CD4-positive, alpha-beta T cell treated with Interleukin-10 for 1 hour (primary cell): ENCODE results near the gene MEGF9.
"Not testable (repeated sequence)": the region's sequence is repeated elsewhere in the genome, so short reads cannot be mapped to it uniquely, and the experiment has no call there.

Source experiments
- DNase-seq: peaks from one replicate; pipeline ENCODE4 v3.0.0-alpha.2; 2020

Gene MEGF9

DNA sequence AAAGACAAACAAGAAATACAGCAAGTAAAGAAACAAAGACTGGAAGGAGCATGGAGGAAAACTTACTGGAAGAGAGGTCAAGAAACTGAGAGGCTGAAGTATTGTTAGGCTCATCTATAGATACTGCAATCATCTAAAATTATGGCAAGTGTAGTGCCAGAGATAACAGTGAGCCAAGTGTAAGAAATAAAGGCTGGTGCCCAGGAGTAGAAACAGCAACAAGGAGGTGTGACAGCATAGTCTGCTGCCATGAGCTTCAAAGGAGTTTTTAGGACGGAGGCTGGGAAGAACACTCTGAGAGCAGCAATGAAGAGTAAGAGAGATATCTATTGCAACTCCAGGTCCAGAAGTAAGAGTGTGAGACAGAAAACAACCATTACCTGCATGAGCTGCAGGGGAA lies 60.5 kb downstream of the MEGF9 start:
- DNase-seq = no peak

DNA sequence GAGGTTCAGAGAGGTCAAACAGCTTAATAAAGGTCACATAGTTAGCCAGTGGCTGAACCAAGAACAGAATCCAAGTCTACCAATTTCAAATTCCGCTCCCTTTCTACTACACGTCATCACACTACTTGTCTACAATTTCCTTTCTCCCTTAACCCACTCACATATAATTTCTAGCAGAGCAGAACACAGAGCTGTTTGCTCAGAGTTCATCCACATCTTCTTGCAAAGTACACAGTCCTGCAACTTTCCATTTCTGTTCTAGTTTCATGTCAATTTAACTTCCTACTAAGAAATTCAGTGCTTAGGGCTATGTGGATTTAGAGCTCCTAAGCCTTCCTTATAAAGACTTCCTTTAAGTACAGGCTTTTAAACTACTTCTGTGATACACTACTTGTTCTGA lies 61.3 kb downstream of the MEGF9 start:
- no peak for DNase-seq

DNA sequence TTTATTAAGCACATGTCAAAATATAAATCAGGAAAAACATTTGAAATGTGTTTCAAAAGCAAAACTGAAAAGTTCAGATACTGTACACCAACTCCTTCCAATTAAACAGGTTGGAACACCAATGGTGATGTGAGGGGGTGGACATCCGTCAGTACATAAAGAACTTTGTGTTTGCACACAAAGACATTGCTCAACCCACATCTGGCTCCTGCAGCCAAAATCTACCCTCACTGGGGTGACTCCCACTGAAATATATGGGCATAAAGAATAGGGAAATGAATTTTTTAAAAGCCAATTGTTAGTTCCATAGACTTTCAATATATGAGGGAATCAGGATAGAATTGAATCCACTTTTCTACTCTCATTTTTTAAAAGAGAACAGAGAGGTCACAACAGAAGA lies 63.9 kb downstream of the MEGF9 start:
- no peak for DNase-seq

DNA sequence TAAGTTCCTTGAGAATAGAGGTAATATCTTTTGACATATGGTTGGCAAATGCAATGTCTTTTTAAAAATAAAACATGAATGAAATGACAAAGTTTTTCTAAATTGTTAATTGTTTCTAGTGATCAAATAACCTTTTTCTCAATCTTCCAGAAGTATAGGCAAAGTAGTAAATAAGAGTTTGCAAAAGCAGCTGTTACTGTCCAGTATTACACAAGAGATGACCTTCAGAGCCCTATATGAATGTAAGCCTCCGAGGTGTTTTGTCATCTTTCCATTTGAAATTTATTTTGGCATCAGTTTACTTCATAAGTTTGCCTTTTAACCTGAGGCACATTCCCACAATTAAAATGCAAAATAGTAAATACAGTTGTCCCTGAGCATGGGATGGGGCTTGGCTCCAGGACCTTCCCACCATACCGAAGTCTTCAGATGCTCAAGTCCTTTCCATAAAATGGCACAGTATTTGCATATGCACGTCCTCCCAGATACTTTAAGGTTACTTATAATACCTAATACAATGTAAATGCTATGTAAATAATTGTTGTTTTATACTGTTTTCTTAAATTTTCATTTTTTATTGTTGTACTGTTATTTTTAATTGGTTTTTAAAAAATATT lies 65.6 kb downstream of the MEGF9 start:
- no peak for DNase-seq

DNA sequence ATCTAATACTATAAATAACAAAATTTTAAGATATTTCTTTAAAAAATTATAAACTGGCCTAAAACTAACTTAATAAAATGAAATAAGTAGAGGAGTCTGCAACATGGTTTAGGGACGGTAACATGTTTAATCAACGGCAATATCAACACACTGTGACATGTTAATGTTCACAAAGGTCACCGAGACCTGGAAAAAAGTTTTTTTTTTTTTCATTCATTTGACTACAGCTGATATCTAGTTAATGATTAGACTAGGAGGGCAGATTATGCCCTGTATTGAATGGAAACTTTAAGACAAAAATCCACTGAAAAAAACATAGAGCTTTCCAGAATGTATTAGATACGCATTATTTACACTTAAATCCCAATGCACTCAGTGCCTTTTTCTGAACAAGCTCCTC lies 67.3 kb downstream of the MEGF9 start:
- no peak for DNase-seq

DNA sequence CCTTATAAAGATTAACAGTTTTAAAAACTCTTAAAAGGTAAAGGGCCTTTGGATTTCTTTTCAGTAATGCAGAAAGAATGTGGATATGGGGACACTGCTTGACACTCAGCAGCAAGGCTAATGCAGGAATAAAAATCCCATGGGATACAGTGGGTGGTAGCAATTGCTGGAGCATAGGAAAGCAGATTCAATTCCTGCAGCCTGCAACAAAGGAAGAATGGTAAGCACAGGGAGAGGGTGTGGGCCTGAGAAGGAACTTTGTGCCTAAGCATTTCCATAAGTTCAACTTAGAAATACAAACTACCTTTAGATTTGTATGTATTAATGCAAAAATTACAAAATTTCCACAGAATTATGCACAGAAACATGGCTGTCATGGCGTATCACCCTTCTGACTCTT lies 68.5 kb downstream of the MEGF9 start:
- no peak for DNase-seq

DNA sequence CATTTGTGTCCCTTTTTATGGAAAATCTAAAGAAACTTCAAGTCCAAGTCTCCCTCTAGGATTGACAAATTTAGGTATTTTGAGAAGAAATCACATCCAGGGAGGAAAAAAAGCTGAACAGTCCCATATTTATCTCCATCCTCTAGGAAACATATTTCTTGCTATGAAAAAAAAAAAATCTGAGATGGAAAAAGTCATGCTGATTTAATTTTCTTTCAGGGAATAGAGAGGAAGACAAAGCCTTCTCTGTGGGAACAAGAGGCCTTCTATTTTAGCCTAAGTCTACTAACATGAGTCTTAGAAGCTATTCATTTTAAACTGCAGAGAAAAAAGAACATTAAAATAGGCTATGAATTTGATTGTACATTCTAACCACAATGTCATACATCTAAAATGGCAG lies 71.2 kb downstream of the MEGF9 start:
- DNase-seq = no peak

DNA sequence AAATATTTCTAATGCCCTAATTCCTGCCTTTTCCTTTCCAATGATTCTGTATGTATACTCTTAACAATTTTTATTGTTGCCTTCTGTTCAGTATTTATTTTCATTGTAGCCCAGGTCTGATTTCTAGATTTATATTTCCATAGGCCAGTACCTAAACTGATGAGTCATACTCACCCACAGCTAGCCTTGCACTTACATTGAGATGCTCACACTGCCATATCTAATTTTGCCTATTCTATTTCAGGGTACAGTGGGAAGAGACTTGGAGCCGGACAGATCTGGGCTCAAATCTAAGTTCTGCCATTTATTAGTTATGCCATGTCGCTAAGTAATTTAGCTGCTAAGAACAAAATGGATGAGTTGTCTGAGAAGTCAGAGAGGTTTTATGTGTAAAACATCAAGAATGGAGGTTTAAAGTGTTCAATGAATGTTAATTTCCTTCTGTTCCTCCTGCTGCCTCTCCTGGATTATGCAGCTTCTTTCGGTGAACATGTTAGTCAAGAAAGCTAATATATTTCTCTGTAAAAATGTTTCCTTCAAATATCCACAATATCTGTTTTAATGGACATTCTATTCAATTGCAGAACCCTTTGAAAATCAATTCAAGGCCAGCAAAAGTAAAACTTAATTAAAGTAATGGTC lies 72.0 kb downstream of the MEGF9 start:
- no peak for DNase-seq

DNA sequence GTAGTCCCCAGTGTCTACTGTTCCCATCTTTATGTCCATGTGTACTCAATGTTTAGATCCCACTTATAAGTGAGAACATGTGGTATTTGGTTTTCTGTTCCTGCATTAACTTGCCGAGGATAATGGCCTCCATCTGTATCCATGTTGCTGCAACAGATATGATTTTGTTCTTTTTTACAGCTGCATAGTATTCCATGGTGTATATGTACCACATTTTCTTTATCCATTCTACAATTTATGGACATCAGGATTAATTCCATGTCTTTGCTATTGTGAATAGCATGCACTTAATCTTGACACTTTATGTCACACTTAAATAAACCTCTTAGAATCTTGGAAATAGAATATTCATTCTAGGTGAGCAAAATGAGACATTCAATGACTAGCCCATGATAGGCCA lies 73.4 kb downstream of the MEGF9 start:
- DNase-seq = not testable (repeated sequence)

DNA sequence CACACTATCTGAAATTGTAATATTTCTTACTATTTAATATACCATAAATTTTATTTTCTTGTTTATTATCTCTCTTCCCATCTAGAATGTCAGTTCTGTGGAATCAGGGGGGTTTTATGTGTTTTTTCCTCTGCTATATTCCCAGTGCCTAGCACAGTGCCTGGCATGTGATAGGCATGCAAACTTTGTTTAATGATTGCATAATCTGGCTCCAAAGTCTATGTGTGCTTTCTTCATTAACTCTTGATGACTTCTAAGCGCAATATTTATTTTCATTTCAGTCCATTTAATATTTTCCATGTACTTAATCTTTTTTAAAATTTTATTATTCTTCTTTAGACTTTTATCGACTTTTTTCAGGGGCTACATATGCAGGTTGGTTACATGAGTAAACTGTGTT lies 73.9 kb downstream of the MEGF9 start:
- DNase-seq = no peak

DNA sequence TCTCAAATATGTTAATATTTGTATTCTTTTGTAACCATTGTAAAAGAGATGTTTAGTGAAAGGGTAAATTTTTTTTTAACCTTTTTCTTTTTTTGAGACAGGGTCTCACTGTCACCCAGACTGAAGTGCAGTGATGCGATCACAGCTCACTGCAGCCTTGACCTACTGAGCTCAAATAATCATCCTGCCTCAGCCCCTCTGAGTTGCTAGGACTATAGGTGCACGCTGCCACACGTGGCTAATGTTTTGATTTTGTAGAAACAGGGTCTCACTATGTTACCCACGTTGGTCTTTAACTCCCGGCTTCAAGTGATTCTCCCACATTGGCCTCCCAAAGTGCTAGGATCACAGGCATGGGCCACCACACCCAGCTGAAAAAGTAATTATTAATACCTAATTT lies 76.4 kb downstream of the MEGF9 start:
- DNase-seq = no peak

DNA sequence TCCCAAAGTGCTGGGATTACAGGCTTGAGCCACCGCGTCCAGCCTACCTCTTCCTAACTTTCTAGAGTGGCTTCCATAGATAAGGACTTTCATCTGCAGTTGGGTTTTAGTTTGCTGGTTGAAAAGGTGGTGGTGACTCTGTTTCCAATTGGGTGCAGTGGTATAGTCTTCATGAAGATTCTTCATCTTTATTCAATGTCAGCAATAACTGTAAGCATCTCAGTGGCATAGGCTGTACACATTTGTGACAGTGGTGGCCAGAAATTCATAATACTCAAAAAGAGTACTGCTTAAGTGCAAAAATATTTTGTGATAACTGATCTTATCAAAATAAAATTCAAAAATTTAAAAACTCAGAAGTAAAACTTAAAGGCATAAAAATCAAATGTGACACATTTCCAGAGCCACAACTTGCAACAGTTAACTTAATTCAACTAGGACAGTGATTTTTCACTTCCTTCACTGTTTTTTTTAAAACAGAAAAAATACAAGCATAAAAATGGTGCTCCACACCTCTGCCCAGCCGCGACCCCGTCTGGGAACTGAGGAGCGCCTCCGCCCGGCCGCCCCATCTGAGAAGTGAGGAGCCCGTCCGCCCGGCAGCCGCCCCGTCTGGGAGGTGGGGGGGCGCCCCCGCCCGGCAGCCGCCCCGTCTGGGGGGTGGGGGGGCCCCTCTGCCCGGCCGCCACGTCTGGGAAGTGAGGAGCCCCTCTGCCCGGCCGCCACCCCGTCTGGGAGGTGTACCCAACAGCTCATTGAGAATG lies 77.9 kb downstream of the MEGF9 start:
- DNase-seq = no peak

DNA sequence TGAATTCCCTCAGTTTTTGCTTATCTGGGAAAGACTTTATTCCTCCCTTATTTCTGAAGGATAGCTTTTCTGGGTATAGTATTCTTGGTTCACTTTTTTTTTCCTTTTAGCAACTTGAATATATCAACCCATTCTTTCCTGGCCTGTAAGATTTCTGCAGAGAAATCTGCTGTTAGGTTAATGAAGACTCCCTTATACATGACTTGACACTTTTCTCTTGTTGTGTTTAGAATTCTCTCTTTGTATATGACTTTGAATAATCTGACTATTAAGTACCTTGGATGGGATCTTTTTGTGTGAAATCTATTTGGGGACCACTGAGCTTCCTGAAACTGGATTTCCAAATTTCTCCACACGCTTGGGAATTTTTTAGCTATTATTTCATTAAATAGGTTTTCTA lies 79.3 kb downstream of the MEGF9 start:
- no peak for DNase-seq

DNA sequence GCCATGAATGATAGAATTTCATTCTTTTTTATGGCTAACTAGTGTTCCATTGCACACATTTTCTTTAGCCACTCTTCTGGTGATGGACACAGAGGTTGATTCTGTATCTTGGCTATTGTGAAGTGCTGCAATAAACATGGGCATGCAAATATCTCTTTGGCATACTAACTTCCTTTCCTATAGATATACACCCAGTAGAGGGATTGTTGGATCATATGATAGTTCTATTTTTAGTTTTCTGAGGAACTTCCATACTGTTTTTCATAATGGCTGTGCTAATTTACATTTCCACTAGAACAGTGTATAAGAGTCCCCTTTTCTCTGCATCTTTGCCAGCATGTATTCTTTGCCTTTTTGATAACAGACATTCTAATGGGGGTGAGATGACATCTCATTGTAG lies 83.9 kb downstream of the MEGF9 start:
- DNase-seq = no peak

DNA sequence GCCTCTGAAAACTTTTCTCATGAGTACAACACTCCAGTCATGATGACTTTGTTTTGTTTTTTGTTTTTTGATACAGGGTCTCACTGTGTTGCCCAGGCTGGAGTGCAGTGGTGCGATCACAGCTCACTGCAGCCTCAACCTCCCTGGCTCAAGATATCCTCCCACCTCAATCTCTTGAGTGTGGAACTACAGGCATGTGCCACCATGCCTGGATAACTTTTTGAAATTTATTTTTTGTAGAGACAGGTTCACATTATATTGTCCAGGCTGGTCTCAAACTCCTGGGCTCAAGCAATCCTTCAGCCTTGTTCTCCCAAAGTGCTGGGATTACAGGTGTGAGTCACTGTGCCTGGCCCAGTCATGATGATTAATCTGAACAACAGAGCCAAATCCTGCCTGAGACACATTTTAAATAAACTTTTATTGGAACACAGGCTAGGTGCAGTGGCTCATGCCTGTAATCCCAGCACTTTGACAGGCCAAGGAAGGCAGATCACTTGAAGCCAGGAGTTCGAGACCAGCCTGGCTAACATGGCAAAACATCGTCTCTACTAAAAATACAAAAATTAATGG lies 85.3 kb downstream of the MEGF9 start:
- DNase-seq = not testable (repeated sequence)

DNA sequence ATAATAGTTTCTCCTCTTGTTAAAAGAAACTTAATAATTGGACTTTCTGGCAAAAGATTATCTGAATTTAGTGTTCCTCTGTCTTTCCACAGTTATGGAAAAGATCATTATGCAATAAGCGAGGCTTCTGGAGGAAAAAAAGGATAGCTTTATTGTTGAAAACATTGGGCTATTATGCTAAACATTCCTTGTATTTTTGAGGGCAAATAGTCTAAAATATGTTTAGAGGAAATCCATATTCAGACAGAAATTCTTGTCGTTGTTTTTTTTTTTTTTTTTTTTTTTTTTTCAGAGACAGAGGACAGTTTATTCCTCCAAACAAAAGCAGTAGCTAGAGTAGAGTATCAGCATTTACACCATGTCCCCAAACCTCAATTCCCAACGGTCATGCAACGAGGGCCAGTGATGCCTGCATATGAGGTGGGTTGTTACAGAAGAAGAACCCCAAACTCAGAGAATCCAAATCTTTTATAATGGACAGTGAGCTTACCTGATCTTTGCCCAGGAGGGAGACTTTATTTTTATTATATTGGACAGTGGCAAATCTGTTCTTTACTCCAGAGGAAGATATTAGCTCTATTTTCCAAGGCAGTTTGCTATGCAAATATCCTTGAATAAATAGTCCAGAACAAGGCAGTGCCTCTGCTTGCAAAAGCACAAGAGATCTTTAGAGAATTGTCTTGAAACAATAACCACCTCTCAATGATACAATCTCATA lies 85.9 kb downstream of the MEGF9 start:
- DNase-seq = no peak

DNA sequence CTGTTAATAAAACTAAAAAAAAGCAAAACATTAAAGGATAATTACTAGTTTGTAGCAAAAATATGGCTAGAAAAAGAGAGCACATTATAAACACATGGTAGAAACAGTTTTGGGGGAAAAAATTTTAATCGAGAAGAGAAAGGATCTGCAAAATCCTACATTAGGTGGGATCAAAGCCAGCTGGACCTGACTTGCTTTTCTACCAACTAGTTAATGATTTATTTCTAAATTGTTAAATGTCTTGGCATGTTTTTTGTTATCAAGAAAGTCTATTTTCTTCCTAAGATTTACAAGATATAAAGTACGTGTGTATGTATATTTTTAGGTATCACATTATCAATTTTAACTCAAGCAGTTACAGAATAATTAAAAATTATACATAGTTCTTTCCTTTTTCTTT lies 87.2 kb downstream of the MEGF9 start:
- DNase-seq = no peak

DNA sequence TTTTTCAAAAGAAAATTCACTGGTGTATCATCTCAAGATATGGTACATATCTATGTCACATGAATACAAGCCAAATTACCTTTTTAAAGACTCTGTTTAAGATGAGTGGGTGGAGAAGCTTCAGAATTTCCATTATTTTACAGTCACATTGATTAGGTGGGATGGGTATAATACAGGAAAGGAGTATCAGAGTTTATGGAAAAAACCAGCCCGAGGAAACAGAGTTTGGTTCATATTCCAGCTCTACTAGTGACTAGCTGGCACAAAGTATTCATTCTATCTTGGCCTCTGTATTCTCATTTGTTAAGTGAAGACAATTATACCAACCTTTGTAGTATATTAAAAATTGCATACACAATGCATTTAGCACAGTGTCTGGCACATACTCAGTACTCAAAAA lies 87.8 kb downstream of the MEGF9 start:
- no peak for DNase-seq

DNA sequence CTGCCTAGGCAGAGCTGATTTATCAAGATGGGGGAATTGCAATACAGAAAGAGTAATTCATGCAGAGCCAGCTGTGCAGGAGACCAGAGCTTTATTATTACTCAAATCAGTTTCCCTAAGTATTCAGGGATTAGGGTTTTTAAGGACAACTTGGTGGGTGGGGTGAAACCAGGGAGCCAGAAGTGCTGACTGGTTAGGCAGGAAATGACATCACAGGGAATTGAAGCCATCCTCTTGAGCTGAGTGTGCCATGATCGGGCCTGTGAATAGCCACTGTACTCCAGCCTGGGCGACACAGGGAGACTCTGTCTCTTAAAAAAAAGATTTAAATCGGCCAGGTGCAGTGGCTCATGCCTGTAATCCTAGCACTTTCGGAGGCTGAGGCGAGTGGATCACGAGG lies 89.0 kb downstream of the MEGF9 start:
- no peak for DNase-seq

DNA sequence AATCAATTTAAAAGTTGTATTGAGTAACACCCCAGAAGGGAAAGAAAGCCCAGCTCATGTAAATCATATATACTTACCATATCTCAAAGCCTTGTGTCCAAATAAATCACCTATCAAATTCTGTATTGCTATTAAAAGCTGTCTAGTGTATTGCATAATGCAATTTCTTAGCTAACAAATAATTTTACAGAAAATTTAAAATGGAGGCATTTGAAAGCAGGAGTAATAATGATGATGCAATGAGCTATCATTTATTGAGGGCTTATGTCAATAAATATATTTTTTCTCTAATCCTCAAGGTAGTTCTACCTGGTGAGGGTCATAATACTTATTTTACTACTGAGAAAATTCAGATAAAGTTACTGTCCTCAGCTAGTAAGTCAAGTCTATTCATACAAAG lies 91.5 kb downstream of the MEGF9 start:
- no peak for DNase-seq

DNA sequence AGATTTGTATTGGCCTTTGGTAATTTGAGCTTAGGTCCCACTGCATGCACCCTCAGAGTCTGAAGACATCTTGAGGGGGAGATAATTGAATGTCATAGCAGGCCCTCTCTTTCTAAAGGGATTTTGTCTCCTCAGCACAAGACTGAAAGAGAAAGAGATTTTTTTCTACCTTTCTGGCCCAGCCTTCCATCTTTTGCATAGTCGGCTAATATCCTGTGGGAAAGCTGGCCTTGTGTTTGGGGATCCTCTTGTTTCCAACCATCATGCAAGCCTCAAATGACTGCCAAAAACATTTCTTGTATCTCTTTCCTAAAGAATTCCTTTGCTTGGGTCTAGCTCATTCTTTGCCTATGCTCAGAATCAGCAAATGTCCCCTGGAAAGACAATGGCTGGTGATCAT lies 92.3 kb downstream of the MEGF9 start:
- no peak for DNase-seq

DNA sequence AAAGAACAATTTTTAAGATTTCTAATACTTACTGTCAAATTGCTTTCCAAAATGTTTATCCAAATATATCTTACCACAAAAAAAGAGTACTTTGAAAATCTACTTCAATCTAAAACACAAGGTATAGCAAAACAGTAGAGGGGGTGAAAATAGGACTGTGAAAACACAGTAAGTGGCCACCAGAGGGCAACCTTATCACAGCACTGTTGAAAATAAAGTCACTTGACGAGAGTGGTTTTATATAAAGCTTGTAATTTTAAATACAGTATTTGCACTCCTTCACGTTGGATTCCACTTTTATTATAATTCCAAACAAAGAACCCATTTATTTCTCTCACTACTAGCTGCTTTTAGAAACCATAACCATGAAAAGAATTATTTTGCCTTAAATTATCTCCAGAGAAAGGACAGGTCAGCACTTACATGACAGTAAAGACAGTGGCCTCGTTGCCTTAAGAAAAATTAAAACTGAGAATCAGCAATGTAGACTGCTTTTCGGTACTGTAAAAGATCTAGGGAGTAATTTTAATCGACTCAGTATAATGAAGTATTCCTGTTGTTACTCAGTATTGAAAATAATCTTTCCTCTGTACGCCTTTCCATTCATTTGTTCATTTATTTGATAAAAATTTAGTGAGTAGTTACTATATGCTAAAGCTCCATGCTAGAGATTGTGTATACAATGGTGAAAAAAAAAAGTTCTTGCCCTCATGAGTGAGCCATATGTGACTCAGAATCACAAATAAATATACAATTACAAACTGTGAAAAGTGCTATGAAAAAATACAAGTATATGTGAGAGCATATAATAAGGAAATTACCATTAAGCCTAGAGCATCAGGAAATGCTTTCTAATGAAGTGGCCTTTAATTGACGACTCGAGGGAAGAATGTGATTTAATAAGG lies 94.3 kb downstream of the MEGF9 start:
- peak; percentile 70 for DNase-seq
